ENCODE measurements around the gene PIF1.

The PIF1 gene

GRCh38 chr15:64825431-64826294 lies at the start of gene PIF1:
PIF1 (minus strand) TSS chr15:64825647; CDS start chr15:64824335, 1,312 bp downstream.
- peak within 1 kb of the TSS; percentile 67 for H3K4me3 ChIP-seq (ENCODE audit: low read length)
- no peak for TF ChIP-seq CTCF (conservative IDR thresholded peaks at IDR 0.05; ENCODE audit: low read length)
- peak; percentile 99 for DNase-seq (ENCODE audit: low read depth)

GRCh38 chr15:64870353-64870752 lies 44.9 kb upstream of the PIF1 start:
- H3K4me3 ChIP-seq (ENCODE audit: low read length), result no peak overlapping the region
- no peak for DNase-seq (ENCODE audit: low read depth)
- TF ChIP-seq CTCF (conservative IDR thresholded peaks at IDR 0.05; ENCODE audit: low read length), result no peak

- DNase-seq (ENCODE audit: low read depth), result no peak
- no peak for TF ChIP-seq CTCF (conservative IDR thresholded peaks at IDR 0.05; ENCODE audit: low read length)
- no peak overlapping the region for H3K4me3 ChIP-seq (ENCODE audit: low read length)
Measured at GRCh38 chr15:64869501-64869900, 44.1 kb upstream of the PIF1 start.

- TF ChIP-seq CTCF (conservative IDR thresholded peaks at IDR 0.05; ENCODE audit: low read length), result no peak
- DNase-seq (ENCODE audit: low read depth), result peak; percentile 86
- no peak overlapping the region for H3K4me3 ChIP-seq (ENCODE audit: low read length)
Measured at GRCh38 chr15:64865998-64866520, 40.6 kb upstream of the PIF1 start.

- H3K4me3 ChIP-seq (ENCODE audit: low read length), result no peak overlapping the region
- TF ChIP-seq CTCF (conservative IDR thresholded peaks at IDR 0.05; ENCODE audit: low read length), result no peak
- no peak for DNase-seq (ENCODE audit: low read depth)
Measured at GRCh38 chr15:64865126-64865997, 39.9 kb upstream of the PIF1 start.

GRCh38 chr15:64864068-64864467 lies 38.6 kb upstream of the PIF1 start:
- TF ChIP-seq CTCF (conservative IDR thresholded peaks at IDR 0.05; ENCODE audit: low read length), result no peak
- DNase-seq (ENCODE audit: low read depth), result no peak
- no peak overlapping the region for H3K4me3 ChIP-seq (ENCODE audit: low read length)
